GM19043 (cell line): Measurements from ENCODE around the gene WDR88.

ENCODE experiments used
- ATAC-seq: cut with Tn5 transposase; IDR thresholded peaks from one replicate; pipeline ENCODE4 v1.9.1; 2021; ENCODE audit warnings: low read depth; ENCODE audit not compliant: unreplicated experiment

Gene WDR88

DNA sequence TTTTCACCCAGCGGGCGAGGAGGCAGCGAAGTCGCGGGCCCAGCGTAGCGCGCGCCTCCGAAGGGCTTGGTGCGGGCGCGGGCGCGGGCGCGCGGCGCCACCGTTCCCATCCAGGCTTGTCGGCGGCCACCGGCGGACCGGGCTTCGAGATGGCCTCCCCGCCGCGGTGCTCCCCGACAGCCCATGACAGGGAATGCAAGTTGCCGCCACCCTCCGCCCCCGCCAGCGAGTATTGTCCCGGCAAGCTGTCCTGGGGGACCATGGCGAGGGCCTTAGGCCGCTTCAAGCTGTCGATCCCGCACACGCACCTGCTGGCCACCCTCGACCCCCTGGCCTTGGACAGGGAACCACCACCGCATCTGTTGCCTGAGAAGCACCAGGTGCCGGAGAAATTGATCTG, at the start of gene WDR88:
WDR88 (plus strand) TSS at position 94 of the 400 bp plus-strand sequence; CDS start at position 150, 56 bp downstream.
- no peak for ATAC-seq

- no peak for ATAC-seq
These were observed 46.3 kb upstream of the WDR88 start for GRCh38 chr19:33085570-33086128.

- no peak for ATAC-seq
These were observed 45.0 kb upstream of the WDR88 start for GRCh38 chr19:33086955-33087354.

DNA sequence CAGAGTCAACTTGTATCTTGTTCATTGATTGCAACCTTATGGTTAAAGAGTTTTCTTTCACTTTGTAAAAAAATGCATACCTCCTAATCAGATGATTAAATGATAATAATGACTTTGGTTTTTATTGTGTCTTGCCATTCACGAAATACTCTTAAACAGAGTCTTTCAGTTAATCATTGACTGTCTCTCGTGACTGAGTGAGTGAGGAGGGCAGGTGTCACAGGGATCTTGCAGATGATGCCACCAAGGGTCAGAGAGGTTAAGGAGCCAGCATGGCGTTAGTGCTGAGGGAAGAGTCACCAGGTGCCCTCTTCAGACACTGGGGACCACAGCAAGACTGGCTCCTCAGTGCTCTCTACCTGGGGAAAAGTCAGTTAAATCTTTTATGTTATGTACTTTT, 42.9 kb upstream of the WDR88 start:
- no peak for ATAC-seq

- no peak for ATAC-seq
These were observed 41.7 kb upstream of the WDR88 start for GRCh38 chr19:33090179-33090578.

GRCh38 chr19:33093420-33094210, 38.3 kb upstream of the WDR88 start:
- ATAC-seq = no peak

DNA sequence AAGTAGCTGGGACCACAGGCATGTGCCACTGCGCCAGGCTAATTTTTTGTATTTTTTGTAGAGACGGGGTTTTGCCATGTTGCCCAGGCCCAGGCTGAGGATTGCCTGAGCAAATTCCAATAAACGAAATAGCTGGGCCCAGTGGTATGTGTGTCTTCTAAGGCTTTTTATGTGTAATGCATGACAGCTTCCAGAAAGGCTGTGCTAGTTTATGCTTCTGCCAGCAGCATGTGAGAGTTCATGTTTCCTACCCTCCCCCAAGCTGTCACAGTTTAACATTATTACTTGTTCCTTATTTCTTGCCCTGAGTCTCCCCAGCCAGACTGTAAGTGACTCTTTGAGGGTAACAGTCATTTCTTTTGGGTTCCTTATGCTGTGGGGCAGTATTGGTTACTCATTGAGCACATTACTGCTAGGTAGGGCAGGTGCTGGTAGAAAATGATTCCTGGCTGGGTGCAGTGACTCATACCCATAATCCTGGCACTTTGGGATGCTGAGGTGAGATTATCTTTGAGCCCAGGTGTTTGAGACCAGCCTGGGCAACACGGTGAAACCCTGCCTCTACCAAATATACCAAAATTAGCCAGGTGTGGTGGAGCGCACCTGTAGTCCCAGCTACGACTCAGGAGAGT, 37.4 kb upstream of the WDR88 start:
- no peak for ATAC-seq

DNA sequence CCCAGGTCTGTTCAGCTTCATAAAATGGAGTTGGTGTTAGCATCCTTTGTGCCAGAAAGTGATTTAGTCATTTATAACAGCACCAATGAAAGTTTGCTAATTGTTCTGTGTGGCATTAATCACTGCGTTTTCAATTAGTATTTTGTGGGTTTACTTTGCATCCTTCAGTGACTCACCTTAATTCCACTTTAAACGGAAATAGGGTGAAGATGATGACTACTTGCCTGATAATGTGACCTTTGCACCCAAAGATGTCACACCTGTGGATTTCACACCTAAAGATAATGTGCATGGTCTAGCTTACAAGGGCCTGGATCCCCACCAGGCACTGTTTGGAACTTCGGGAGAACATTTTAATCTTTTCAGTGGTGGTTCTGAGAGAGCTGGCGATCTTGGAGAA, 35.9 kb upstream of the WDR88 start:
- no peak for ATAC-seq

DNA sequence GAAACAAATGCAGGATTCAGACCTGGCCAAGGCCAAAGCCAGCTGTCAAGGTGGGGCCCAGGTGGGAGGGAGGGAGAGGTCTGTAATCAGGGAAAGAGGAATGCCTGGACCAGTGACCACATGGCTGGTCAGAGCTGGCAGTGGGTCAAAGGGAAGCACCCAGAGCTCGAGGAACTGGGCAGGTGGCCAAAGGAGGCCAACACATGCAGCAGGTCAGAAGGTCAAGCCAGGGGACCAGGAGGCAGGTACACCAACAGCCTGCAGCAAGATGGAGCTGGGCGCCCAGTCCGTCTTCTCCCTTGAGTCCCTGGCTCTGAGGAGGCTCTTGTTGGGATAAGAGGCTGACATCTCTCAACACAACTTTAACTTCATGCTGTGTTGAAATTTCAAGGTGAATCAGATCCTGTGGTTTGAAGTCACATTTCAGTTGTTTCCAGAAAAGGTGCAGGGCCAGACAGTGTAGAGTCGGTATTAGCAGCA, 33.8 kb upstream of the WDR88 start:
- no peak for ATAC-seq

- ATAC-seq = no peak
These were observed 30.8 kb upstream of the WDR88 start for GRCh38 chr19:33100894-33101644.

- ATAC-seq = no peak
These were observed 29.0 kb upstream of the WDR88 start for GRCh38 chr19:33102893-33103292.

- ATAC-seq = no peak
These were observed 23.8 kb upstream of the WDR88 start for GRCh38 chr19:33108161-33108560.

GRCh38 chr19:33110137-33110910, 21.6 kb upstream of the WDR88 start:
- ATAC-seq = no peak

DNA sequence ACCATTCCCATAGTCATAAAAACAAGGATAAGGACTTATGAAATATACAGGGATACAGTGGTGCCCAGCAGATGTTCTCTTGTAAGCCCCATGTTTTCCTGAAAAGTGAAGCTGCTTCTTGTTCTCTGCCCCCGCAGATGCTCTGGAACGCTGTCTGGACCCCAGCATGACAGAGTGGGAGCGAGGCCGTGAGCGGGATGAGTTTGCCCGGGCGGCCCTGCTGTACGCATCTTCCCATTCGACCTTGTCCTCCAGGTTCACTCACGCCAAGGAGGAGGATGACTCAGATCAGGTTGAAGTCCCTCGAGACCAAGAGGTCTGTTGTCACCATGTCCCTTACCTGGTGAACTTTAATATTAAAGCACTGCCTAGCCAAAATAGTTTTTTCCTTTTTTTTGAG, 20.3 kb upstream of the WDR88 start:
- ATAC-seq = no peak

DNA sequence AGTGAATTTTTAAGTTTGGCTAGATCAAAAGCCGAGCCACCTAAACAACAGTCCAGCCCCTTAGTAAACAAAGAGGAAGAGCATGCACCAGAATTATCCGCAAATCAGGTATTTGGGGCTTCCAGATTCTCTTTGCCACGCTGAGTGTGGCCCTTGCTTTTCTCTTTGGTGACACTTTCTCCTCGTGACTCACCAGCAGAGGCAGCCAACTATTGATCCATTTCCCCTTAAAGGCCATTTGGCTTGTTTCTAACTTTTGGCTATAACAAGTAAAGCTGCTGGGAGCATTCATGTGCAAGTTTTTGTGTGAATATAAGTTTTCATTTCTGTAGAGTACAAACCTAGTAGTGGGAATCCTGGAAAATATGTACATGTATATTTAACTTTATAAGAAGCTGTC, 17.6 kb upstream of the WDR88 start:
- no peak for ATAC-seq

GRCh38 chr19:33117501-33117900, 14.4 kb upstream of the WDR88 start:
- ATAC-seq = no peak

- ATAC-seq = no peak
These were observed 13.3 kb upstream of the WDR88 start for GRCh38 chr19:33118643-33119042.

DNA sequence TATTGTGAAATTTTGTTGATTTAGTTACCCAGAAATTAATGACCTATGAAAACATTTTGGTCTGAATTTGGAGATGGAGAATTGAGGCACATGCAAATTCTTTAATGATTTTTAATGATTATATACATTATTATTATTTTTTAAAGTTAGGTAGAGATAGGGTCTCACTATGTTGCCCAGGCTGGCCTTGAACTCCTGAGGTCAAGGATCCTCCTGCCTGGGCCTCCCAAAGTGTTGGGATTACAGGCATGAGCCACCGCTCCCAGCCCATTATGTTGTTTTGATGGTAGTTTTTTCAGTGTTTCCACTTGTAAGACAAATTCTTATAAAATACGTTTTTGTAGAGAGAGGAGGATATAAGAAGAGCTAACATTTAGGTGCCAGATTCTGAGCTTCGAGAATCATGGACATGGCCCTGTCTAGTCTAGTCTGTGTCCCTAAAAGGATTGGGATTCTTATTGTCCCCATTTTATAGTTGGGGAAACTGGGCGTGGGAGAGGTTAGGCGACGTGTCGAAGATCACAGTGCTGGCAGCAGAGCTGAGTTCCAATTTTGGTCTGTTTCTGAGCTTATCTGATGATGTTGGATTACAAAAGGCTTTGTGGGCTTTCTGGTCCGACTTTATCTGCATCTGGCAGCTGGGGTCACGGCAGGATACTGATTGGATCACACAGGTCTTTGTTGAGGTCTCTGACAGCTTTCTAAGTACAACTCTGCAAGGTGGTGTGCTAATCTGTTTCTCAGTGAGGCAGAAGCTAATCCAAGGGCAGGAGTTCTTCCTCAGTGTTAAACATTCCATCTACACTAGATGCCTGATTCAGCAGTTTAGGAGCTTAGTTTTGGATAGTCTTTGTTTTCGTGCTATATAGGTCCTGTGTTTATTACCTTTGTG, 7.5 kb upstream of the WDR88 start:
- no peak for ATAC-seq

GRCh38 chr19:33125929-33126388, 6.0 kb upstream of the WDR88 start:
- no peak for ATAC-seq
